GM12801 (cell line): Measurements from ENCODE around the gene CENPE.

Experiments used
- TF ChIP-seq, protein P1 (sequence below): IDR thresholded peaks from one replicate; pipeline ENCODE4 v1.5.1; 2011; ENCODE audit warnings: control low read depth; ENCODE audit not compliant: insufficient read length; ENCODE audit errors: extremely low read depth

The CENPE gene

GRCh38 chr4:103193457-103193856 lies 4.7 kb downstream of the CENPE start:
- TF ChIP-seq, protein P1, sequence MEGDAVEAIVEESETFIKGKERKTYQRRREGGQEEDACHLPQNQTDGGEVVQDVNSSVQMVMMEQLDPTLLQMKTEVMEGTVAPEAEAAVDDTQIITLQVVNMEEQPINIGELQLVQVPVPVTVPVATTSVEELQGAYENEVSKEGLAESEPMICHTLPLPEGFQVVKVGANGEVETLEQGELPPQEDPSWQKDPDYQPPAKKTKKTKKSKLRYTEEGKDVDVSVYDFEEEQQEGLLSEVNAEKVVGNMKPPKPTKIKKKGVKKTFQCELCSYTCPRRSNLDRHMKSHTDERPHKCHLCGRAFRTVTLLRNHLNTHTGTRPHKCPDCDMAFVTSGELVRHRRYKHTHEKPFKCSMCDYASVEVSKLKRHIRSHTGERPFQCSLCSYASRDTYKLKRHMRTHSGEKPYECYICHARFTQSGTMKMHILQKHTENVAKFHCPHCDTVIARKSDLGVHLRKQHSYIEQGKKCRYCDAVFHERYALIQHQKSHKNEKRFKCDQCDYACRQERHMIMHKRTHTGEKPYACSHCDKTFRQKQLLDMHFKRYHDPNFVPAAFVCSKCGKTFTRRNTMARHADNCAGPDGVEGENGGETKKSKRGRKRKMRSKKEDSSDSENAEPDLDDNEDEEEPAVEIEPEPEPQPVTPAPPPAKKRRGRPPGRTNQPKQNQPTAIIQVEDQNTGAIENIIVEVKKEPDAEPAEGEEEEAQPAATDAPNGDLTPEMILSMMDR, result no peak

DNA sequence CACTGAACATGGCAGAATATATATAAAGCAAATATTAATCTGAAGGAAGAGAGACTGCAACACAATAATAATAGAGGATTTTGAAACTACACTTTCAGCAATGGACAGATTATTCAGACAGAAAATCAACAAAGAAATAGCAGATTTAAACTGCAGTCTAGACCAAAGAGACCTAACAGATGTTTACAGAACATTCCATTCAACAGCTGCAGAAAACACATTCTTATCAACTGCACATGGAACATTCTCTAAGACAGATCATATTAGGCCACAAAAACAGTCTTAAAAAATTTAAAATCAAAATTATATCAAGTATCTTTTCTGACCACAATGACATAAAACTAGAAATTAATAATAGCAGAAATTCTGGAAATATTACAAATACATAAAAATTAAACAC lies 27.1 kb downstream of the CENPE start:
- TF ChIP-seq, protein P1, result no peak

DNA sequence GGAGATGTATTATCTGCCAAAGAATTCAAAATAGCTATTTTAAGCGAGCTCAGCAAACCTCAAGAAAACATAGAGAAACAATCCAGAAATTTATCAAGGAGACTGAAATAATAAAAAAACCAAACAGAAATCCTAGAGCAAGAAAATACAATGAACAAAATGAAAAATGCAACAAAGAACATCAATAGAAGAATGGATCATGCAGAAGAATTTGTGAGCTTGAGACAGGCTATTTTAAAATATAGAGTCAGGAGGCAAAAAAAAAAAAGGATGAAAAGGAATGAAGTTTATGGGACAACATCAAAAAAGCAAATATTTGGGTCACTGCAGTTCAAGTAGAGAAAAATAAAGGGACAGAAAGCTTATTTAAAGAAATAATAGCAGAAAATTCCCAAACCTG lies 29.1 kb downstream of the CENPE start:
- TF ChIP-seq, protein P1, result no peak

DNA sequence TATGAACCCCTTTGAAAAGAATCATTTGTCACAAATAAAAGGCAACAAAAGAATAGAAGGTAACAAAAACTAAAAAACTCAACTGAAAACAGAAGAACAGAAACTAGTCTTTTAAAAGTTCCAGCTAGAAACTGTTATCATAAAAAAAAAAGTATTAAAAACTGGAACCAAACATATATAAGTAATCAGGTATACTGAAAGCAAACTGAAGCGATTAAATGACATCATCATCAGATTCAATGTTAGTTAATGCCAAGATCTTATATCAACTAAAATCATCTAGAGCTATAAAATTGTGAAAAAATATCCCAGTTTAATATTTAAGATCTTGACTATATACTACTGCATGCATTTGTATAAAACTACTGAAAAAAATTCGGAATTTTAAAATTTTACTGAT lies 36.0 kb downstream of the CENPE start:
- TF ChIP-seq, protein P1, result no peak

GRCh38 chr4:103158760-103159159 lies 39.4 kb downstream of the CENPE start:
- TF ChIP-seq, protein P1, result no peak

DNA sequence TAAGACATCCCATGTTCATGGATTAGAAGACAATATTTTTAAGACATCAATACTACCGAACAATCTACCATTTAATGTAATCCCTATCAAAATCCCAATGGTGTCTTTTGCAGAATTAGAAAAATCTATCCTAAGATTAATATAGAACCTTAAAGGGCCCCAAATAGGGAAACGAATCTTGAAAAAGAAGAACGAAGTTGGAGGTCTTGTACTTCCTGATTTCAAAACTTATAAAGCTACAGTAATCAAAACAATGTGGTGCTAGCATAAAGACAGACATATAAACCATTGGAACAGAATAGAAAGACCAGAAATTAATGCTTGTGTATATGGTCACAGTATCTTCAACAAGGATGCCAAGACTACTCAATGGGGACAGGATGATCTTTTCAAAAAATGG lies 42.0 kb downstream of the CENPE start:
- TF ChIP-seq, protein P1, result no peak

GRCh38 chr4:103152381-103152780 lies 45.8 kb downstream of the CENPE start:
- TF ChIP-seq, protein P1, result no peak

DNA sequence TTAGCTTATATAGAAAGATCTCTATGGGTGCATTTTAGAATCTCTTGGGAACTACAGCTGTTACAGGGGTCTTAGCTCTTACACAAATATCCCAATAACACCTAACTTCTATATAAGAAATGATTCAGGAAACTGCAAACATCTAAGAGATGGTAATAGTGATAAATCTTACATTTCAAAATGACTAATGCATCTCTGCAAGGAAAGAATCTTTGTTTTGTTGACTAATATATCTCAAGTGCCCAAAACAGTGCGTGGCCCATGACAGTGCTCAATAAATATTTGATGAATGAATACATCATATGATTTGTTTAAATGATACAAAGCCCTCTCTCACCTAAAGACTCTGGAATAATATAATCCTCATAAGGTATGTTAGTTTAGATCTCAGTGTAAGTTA lies 47.5 kb downstream of the CENPE start:
- TF ChIP-seq, protein P1, result no peak
